SK-N-SH (cell line): Measurements from ENCODE around the gene OPA3. TPM values are rescaled to one million over a fixed set of nuclear protein-coding genes. Genes with fewer than 3 reads are reported as not detected.

Source experiments
- CTCF ChIA-PET: fragments of 300-600, 350-600 bp; formaldehyde crosslinking; extraction: SDS; loops from one replicate; lab custom pipeline; 2021; lab: Yijun Ruan, JAX
- POLR2A ChIA-PET: fragments of 350-600 bp; sonication (Branson Sonifier 250); formaldehyde crosslinking; extraction: SDS; loops from one replicate; lab custom pipeline; 2020; ENCODE audit warnings: antibody characterized with exemption, inconsistent platforms; lab: Yijun Ruan, JAX
- DNase-seq: peaks from one replicate; pipeline ENCODE4 v3.0.0; 2012
- H2AFZ ChIP-seq: fragments of 200-600 bp; sonication (generic); 2 replicates; pipeline ENCODE4 v1.8.1; 2016; ENCODE audit warnings: antibody characterized with exemption, mild to moderate bottlenecking, low read depth
- H3F3A ChIP-seq: fragments of 200-600 bp; sonication (generic); replicated peaks from 2 replicates; pipeline ENCODE3; 2016; ENCODE audit warnings: antibody characterized with exemption, mild to moderate bottlenecking; ENCODE audit not compliant: insufficient read depth
- H3K27ac ChIP-seq, 2 experiments: fragments of 200-500 bp in 1 of 2; fragments of 200-600 bp in 1 of 2; sonication (Bioruptor generic) in 1 of 2; sonication (generic), shearing (Covaris generic) in 1 of 2; 2 replicates each; pipeline versions ENCODE4 v1.5.1 to v1.6.1; 2014 to 2016; ENCODE audit warnings: low read depth in 2 of 2, inconsistent platforms in 1 of 2, low read length in 1 of 2, mild to moderate bottlenecking in 1 of 2, mixed read lengths in 1 of 2
- H3K27me3 ChIP-seq: fragments of 200-600 bp; sonication (generic), shearing (Covaris generic); 2 replicates; pipeline ENCODE4 v1.6.1; 2016; ENCODE audit warnings: mixed run types; ENCODE audit not compliant: insufficient read depth
- H3K36me3 ChIP-seq, 2 experiments: fragments of 200-500 bp in 1 of 2; fragments of 200-600 bp in 1 of 2; sonication (Bioruptor generic) in 1 of 2; sonication (generic) in 1 of 2; replicated peaks in 1 of 2; 2 replicates each; pipeline versions ENCODE3 to v1.5.1; 2014 to 2016; ENCODE audit warnings: low read length in 1 of 2, mild to moderate bottlenecking in 1 of 2; ENCODE audit not compliant: insufficient read depth in 2 of 2, control insufficient read depth in 1 of 2
- H3K4me1 ChIP-seq, 2 experiments: fragments of 200-500 bp in 1 of 2; fragments of 200-600 bp in 1 of 2; sonication (Bioruptor generic) in 1 of 2; sonication (generic), shearing (Covaris generic) in 1 of 2; 2 replicates each; pipeline versions ENCODE4 v1.5.1 to v1.6.1; 2014 to 2016; ENCODE audit warnings: low read depth in 1 of 2, low read length in 1 of 2, mixed run types in 1 of 2; ENCODE audit not compliant: insufficient read depth in 2 of 2, control insufficient read depth in 1 of 2
- H3K4me2 ChIP-seq: fragments of 200-600 bp; sonication (generic), shearing (Covaris generic); 2 replicates; pipeline ENCODE4 v1.6.1; 2017; ENCODE audit warnings: mixed run types
- H3K4me3 ChIP-seq, 2 experiments: fragments of 200-500 bp in 1 of 2; fragments of 200-600 bp in 1 of 2; sonication (Bioruptor generic) in 1 of 2; sonication (generic), shearing (Covaris generic) in 1 of 2; 2 replicates each; pipeline versions ENCODE4 v1.5.1 to v1.8.1; 2014 to 2016; ENCODE audit warnings: low read depth in 2 of 2, inconsistent platforms in 1 of 2, low read length in 1 of 2, mild to moderate bottlenecking in 1 of 2, mixed read lengths in 1 of 2, moderate library complexity in 1 of 2
- H3K79me2 ChIP-seq: fragments of 200-600 bp; sonication (generic); 2 replicates; pipeline ENCODE4 v1.8.1; 2017; ENCODE audit warnings: mild to moderate bottlenecking; ENCODE audit not compliant: insufficient read depth
- H3K9ac ChIP-seq: fragments of 200-600 bp; sonication (generic); 2 replicates; pipeline ENCODE4 v1.6.1; 2017; ENCODE audit warnings: mixed run types
- H3K9me2 ChIP-seq: fragments of 200-600 bp; sonication (generic); 2 replicates; pipeline ENCODE4 v1.6.1; 2017; ENCODE audit warnings: mixed run types
- H3K9me3 ChIP-seq: fragments of 200-600 bp; sonication (generic); 2 replicates; pipeline ENCODE4 v1.6.1; 2017; ENCODE audit warnings: mixed run types, mild to moderate bottlenecking, moderate library complexity
- H4K20me1 ChIP-seq: fragments of 200-600 bp; sonication (generic); 2 replicates; pipeline ENCODE4 v1.6.1; 2017; ENCODE audit warnings: mild to moderate bottlenecking, mixed run types; ENCODE audit not compliant: insufficient read depth
- CHD2 ChIP-seq: fragments of 150-350 bp; IDR thresholded peaks from 2 replicates; pipeline ENCODE4 v1.6.1; 2018; ENCODE audit warnings: low read length; ENCODE audit not compliant: partially characterized antibody
- ELF1 ChIP-seq: IDR thresholded peaks from 2 replicates; pipeline ENCODE4 v1.4.0; 2012
- EZH2phosphoT487 ChIP-seq: fragments of 200-600 bp; sonication (generic); IDR thresholded peaks from 2 replicates; pipeline ENCODE4 v1.6.1; 2017; ENCODE audit warnings: low read depth, mixed run types, mild to moderate bottlenecking, antibody characterized with exemption, moderate library complexity, borderline replicate concordance
- FOSL2 ChIP-seq: IDR thresholded peaks from 2 replicates; pipeline ENCODE4 v1.4.0; 2012; ENCODE audit warnings: low read depth, mild to moderate bottlenecking, moderate library complexity, borderline replicate concordance
- GATA2 ChIP-seq: sonication (generic); formaldehyde crosslinking; IDR thresholded peaks from 2 replicates; pipeline ENCODE4 v1.5.0; 2020; ENCODE audit warnings: mild to moderate bottlenecking, missing genetic modification reagents
- MEF2A ChIP-seq: IDR thresholded peaks from 2 replicates; pipeline ENCODE4 v1.4.0; 2012; ENCODE audit warnings: low read depth, borderline replicate concordance
- MXI1 ChIP-seq: IDR thresholded peaks from 2 replicates; pipeline ENCODE4 v1.6.1; 2012; ENCODE audit warnings: mild to moderate bottlenecking, low read depth, low read length, improper control_type of control experiment
- NFIC ChIP-seq: IDR thresholded peaks from 2 replicates; pipeline ENCODE4 v1.4.0; 2012; ENCODE audit warnings: borderline replicate concordance
- NRF1 ChIP-seq: IDR thresholded peaks from 2 replicates; pipeline ENCODE4 v1.6.1; 2012; ENCODE audit warnings: low read depth, mild to moderate bottlenecking, low read length
- RAD21 ChIP-seq: IDR thresholded peaks from 2 replicates; pipeline ENCODE4 v1.6.1; 2012; ENCODE audit warnings: mild to moderate bottlenecking, low read length
- TCF12 ChIP-seq: IDR thresholded peaks from 2 replicates; pipeline ENCODE4 v1.4.0; 2012
- TEAD4 ChIP-seq: IDR thresholded peaks from 2 replicates; pipeline ENCODE4 v1.4.0; 2012; ENCODE audit warnings: mild to moderate bottlenecking, borderline replicate concordance; ENCODE audit not compliant: insufficient read depth
- WGBS: methylation state at CpG from one replicate; pipeline ENCODE4 v1.1.6; 2017; ENCODE audit warnings: low lambda C conversion rate; 5-methylcytosine and 5-hydroxymethylcytosine counted together
- polyA plus RNA-seq, 3 experiments: library from polyadenylated mRNA; depleted of rRNA; stranded (reverse); fragments of >200 nt; gene quantifications; 2 replicates each; pipeline ENCODE4 v1.2.3, GENCODE V29; 2012
- TF ChIP-seq, protein P1 (sequence below): IDR thresholded peaks from 2 replicates; pipeline ENCODE4 v1.4.0; 2012; ENCODE audit warnings: low read depth
- TF ChIP-seq, protein P2 (sequence below): fragments of 150-350 bp; IDR thresholded peaks from 2 replicates; pipeline ENCODE4 v1.6.1; 2017; ENCODE audit warnings: antibody characterized with exemption, low read length, low read depth, borderline replicate concordance
- TF ChIP-seq, protein P3 (sequence below): IDR thresholded peaks from 2 replicates; pipeline ENCODE4 v1.4.0; 2012; ENCODE audit warnings: low read depth, borderline replicate concordance
- TF ChIP-seq, protein P4 (sequence below): IDR thresholded peaks from 2 replicates; pipeline ENCODE4 v1.6.1; 2012; ENCODE audit warnings: mild to moderate bottlenecking, low read depth, low read length, moderate library complexity

Gene OPA3
- polyA plus RNA-seq, 1 of the 3 experiments (the other 2 are of a cell fraction): 10.0 TPM

DNA sequence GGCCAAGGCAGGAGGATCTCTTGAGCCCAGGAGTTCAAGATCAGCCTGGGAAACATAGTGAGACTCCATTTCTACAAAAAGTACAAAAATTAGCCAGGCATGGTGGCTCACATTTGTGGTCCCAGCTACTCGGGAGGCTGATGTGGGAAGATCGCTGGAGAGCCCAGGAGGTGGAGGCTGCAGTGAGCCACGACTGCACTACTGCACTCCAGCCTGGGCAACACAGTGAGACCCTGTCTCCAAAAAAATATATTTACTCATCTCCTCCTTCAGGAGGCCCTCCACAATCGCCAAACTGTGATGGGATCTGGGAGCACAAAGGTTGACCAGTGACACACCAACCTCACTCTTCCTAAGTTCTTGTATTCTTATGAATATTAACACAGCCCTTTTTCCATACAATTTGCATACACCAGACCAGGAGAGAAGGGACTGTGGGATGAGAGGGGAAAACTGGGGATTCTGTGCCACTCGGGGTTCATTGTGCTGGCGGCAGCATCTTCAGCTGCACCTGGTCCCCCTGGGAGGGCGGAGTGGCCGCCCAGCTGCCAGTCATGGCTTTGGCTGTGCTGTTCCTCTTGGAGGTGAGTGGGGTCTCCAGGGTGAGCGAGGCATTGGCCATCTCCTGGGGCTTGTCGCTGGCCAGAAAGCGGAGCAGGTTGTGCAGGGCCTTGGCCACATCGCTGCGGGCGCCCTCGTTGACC lies 5.8 kb upstream of the OPA3 start:
- Histone ChIP-seq H3K9me2 (no peaks in the 10 kb centered on the region), H3K4me3 (no peak overlapping the region), H3K9me3 (no peaks in the 10 kb centered on the region), H3K9ac (no peak overlapping the region), H3K79me2 (no peaks in the 10 kb centered on the region), H4K20me1 (no peaks in the 10 kb centered on the region), H3K36me3 (no peaks in the 10 kb centered on the region), H3K27me3 (no peaks in the 10 kb centered on the region), H3F3A (peaks cover under 1% of the 10 kb centered on the region), H2AFZ (no peak overlapping the region), H3K27ac (no peak overlapping the region), H3K4me1 (peaks cover 0 to under 1% of the 10 kb centered on the region in 2 experiments; a peak in 1 of 4 replicates), H3K4me2 (no peak overlapping the region)
- ChIA-PET CTCF (interaction anchor here (0.8 to 2.3 kb wide), 14 partner anchors 9 to 105 kb away, joined by 3 to 12 read pairs (median 4); partner anchors contain the start of gene QPCTL), POLR2A (no interaction called here)
- DNase-seq: no peak
- TF ChIP-seq, protein P1, sequence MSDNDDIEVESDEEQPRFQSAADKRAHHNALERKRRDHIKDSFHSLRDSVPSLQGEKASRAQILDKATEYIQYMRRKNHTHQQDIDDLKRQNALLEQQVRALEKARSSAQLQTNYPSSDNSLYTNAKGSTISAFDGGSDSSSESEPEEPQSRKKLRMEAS: no peak
- TF ChIP-seq NFIC: no peak
- TF ChIP-seq EZH2phosphoT487: no peak
- no peak for TF ChIP-seq GATA2 (CRISPR knock-in tag)
- TF ChIP-seq, protein P2, sequence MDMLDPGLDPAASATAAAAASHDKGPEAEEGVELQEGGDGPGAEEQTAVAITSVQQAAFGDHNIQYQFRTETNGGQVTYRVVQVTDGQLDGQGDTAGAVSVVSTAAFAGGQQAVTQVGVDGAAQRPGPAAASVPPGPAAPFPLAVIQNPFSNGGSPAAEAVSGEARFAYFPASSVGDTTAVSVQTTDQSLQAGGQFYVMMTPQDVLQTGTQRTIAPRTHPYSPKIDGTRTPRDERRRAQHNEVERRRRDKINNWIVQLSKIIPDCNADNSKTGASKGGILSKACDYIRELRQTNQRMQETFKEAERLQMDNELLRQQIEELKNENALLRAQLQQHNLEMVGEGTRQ: no peak
- TF ChIP-seq NRF1: no peak
- no peak for TF ChIP-seq RAD21
- TF ChIP-seq, protein P3, sequence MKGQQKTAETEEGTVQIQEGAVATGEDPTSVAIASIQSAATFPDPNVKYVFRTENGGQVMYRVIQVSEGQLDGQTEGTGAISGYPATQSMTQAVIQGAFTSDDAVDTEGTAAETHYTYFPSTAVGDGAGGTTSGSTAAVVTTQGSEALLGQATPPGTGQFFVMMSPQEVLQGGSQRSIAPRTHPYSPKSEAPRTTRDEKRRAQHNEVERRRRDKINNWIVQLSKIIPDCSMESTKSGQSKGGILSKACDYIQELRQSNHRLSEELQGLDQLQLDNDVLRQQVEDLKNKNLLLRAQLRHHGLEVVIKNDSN: no peak
- TF ChIP-seq ELF1: no peak
- no peak for TF ChIP-seq TEAD4
- TF ChIP-seq MEF2A: no peak
- no peak for TF ChIP-seq TCF12
- TF ChIP-seq CHD2: no peak
- TF ChIP-seq, protein P4, sequence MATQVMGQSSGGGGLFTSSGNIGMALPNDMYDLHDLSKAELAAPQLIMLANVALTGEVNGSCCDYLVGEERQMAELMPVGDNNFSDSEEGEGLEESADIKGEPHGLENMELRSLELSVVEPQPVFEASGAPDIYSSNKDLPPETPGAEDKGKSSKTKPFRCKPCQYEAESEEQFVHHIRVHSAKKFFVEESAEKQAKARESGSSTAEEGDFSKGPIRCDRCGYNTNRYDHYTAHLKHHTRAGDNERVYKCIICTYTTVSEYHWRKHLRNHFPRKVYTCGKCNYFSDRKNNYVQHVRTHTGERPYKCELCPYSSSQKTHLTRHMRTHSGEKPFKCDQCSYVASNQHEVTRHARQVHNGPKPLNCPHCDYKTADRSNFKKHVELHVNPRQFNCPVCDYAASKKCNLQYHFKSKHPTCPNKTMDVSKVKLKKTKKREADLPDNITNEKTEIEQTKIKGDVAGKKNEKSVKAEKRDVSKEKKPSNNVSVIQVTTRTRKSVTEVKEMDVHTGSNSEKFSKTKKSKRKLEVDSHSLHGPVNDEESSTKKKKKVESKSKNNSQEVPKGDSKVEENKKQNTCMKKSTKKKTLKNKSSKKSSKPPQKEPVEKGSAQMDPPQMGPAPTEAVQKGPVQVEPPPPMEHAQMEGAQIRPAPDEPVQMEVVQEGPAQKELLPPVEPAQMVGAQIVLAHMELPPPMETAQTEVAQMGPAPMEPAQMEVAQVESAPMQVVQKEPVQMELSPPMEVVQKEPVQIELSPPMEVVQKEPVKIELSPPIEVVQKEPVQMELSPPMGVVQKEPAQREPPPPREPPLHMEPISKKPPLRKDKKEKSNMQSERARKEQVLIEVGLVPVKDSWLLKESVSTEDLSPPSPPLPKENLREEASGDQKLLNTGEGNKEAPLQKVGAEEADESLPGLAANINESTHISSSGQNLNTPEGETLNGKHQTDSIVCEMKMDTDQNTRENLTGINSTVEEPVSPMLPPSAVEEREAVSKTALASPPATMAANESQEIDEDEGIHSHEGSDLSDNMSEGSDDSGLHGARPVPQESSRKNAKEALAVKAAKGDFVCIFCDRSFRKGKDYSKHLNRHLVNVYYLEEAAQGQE: no peak
- no peak for TF ChIP-seq FOSL2
- TF ChIP-seq MXI1: no peak
- WGBS: 55% methylated on average over 7 of the region's 15 CpGs
